ENCODE results near the gene JAK1. TPM values are rescaled to one million over a fixed set of nuclear protein-coding genes. Genes with fewer than 3 reads are reported as not detected.

Gene JAK1
- total and polyA plus RNA-seq, 3 donors from 2014 or later = 100 to 142 (median 117) TPM

DNA sequence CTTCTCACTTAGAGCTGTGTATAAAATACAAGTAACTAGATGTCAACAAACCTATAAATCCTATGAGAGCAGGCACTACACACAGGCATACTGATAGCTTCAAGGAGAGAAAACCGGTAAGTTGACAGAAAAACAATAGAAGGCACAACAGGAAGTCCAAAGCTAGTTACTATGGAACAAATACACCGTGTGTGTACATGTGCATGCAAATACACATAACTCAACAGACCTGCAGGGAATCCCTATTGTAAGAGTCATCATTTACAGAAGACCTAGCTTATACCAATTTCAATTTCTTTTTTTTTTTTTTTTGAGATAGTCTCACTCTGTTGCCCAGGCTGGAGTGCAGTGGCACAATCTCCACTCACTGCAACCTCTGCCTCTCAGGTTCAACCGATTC, 26.3 kb downstream of the JAK1 start:
- DNase-seq = no peak
- Histone ChIP-seq H3K36me3 (ENCODE audit: low read depth, missing control alignments) (no peaks in the 10 kb centered on the region), H3K27me3 (no peaks in the 10 kb centered on the region), H3K4me1 (peaks cover 3% of the 10 kb centered on the region), H3K4me3 (no peak overlapping the region), H3K27ac (no peak overlapping the region), H3K9me3 (no peaks in the 10 kb centered on the region)
- WGBS, 2 donors = 68 to 78% methylated on average over 3 of the region's 3 CpGs
- intact Hi-C loops (cut with DNase I; ENCODE audit: low total_unique reads) = no loop called here
- TF ChIP-seq POLR2A (IDR thresholded peaks at IDR 0.05) = no peak
- TF ChIP-seq, protein P1, sequence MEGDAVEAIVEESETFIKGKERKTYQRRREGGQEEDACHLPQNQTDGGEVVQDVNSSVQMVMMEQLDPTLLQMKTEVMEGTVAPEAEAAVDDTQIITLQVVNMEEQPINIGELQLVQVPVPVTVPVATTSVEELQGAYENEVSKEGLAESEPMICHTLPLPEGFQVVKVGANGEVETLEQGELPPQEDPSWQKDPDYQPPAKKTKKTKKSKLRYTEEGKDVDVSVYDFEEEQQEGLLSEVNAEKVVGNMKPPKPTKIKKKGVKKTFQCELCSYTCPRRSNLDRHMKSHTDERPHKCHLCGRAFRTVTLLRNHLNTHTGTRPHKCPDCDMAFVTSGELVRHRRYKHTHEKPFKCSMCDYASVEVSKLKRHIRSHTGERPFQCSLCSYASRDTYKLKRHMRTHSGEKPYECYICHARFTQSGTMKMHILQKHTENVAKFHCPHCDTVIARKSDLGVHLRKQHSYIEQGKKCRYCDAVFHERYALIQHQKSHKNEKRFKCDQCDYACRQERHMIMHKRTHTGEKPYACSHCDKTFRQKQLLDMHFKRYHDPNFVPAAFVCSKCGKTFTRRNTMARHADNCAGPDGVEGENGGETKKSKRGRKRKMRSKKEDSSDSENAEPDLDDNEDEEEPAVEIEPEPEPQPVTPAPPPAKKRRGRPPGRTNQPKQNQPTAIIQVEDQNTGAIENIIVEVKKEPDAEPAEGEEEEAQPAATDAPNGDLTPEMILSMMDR (IDR thresholded peaks at IDR 0.05) = no peak

DNA sequence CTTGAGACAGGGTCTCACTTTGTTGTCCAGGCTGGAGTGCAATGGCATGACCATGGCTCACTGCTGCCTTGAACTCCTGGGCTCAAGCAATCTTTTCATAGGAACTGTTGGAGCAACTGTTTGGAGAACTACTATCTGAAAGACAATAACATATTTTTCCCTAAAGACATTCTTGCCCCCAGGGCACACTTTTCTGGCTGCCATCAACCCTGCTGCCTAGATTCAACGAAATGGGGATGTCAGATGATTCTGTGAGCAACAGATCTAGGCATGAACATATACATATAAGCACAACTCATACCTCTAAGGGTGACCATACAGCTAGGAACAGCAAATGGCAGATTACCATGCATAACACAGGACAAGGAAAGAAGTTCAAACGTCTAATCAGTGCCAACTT, 27.4 kb downstream of the JAK1 start:
- no peak for DNase-seq
- no peak overlapping the region for H3K4me3 ChIP-seq
- H3K36me3 ChIP-seq (ENCODE audit: low read depth, missing control alignments) = no peaks in the 10 kb centered on the region
- TF ChIP-seq, protein P1 (IDR thresholded peaks at IDR 0.05) = no peak
- TF ChIP-seq POLR2A (IDR thresholded peaks at IDR 0.05) = no peak
- no peaks in the 10 kb centered on the region for H3K9me3 ChIP-seq
- WGBS, 2 donors = 72 to 86% methylated on average over 2 of the region's 2 CpGs
- H3K27ac ChIP-seq = no peak overlapping the region
- H3K4me1 ChIP-seq = peaks cover 8% of the 10 kb centered on the region
- intact Hi-C loops (cut with DNase I; ENCODE audit: low total_unique reads) = no loop called here
- no peaks in the 10 kb centered on the region for H3K27me3 ChIP-seq

DNA sequence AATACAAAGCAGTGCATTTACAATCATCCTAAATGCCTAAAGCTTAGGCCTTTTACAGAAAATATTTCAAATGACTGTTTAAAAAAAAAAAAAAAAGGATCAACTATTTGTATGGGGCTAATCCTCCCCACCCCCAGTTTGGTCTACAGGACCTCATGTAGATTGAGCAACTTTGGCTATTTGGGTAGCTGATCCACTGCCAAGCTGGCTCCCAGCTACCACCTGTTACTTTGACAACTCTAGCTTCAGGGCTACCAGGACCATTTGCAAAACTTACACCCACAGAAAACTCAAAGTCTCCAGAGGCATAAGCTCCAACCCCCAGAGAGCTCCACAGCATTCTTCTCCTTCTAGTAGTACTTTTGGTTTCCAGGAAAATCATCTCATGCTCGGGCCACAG, 29.4 kb downstream of the JAK1 start:
- H3K27ac ChIP-seq = no peak overlapping the region
- TF ChIP-seq, protein P1 (IDR thresholded peaks at IDR 0.05) = no peak
- TF ChIP-seq POLR2A (IDR thresholded peaks at IDR 0.05) = no peak
- H3K9me3 ChIP-seq = no peaks in the 10 kb centered on the region
- H3K4me3 ChIP-seq = no peak overlapping the region
- no peaks in the 10 kb centered on the region for H3K36me3 ChIP-seq (ENCODE audit: low read depth, missing control alignments)
- intact Hi-C loops (cut with DNase I; ENCODE audit: low total_unique reads) = no loop called here
- 75 to 94% methylated on average over 1 of the region's 1 CpG for WGBS, 2 donors
- peaks cover 7% of the 10 kb centered on the region for H3K4me1 ChIP-seq
- no peak for DNase-seq
- no peaks in the 10 kb centered on the region for H3K27me3 ChIP-seq

DNA sequence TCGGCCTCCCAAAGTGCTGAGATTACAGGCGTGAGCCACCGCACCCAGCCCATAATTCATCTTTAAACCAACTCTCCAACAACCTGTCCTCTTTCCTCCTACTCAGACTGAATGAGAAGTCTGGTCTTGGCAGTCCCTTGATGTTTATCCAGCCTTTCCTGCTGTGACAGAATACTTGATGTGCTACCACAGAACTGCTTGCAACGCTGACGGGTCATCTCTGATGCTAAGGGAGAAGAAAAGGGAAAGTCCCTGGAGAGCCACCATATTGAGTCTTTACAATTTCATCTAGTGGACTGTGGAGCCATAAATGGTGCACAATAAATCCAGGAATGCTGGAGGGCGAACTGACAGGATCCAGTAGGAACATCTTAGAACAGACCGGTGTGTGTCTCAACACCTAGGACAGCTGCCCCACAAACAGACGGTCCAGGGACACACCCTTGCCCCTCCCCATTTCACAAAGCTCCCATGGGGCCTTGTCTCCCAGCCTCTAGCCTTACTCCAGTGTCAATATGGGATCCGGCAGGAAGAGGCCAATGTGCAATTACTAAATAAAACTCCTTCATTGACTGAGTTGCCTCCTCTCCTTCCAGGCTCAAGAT, 30.7 kb downstream of the JAK1 start:
- H3K4me1 ChIP-seq = peaks cover 11% of the 10 kb centered on the region
- no peak overlapping the region for H3K4me3 ChIP-seq
- intact Hi-C loops (cut with DNase I; ENCODE audit: low total_unique reads) = no loop called here
- H3K27me3 ChIP-seq = no peaks in the 10 kb centered on the region
- H3K27ac ChIP-seq = no peak overlapping the region
- 82 to 91% methylated on average over 9 of the region's 9 CpGs for WGBS, 2 donors
- no peaks in the 10 kb centered on the region for H3K9me3 ChIP-seq
- no peaks in the 10 kb centered on the region for H3K36me3 ChIP-seq (ENCODE audit: low read depth, missing control alignments)
- DNase-seq = no peak
- TF ChIP-seq, protein P1 (IDR thresholded peaks at IDR 0.05) = no peak
- no peak for TF ChIP-seq POLR2A (IDR thresholded peaks at IDR 0.05)

DNA sequence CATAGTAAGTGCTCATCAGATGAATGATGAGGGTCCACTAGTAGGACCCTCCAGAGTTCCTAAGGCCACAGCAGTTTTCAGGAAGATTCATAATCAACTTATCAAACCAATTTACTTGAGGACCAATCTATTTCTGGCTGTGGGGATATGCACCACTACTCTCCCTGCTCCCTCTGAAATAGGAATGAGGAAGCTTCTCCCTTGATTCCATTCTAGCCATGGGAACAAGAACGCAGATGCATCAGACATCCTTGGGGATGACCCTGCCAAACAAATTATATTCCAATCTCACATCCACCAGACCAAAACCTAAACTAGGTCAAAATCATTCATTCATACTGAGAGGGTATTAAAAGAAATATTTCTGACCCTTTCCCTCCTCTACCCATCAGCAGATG, 31.5 kb downstream of the JAK1 start:
- WGBS, 2 donors = 77 to 96% methylated on average over 1 of the region's 1 CpG
- intact Hi-C loops (cut with DNase I; ENCODE audit: low total_unique reads) = no loop called here

More for the DNA sequence above, 31.5 kb downstream of the JAK1 start:
- TF ChIP-seq, protein P1 (IDR thresholded peaks at IDR 0.05) = no peak
- TF ChIP-seq POLR2A (IDR thresholded peaks at IDR 0.05) = no peak
- H3K27ac ChIP-seq = peak overlapping the region in 1 of 2 donors; percentile 60
- no peaks in the 10 kb centered on the region for H3K36me3 ChIP-seq (ENCODE audit: low read depth, missing control alignments)
- H3K9me3 ChIP-seq = no peaks in the 10 kb centered on the region
- no peaks in the 10 kb centered on the region for H3K27me3 ChIP-seq
- peaks cover 11% of the 10 kb centered on the region for H3K4me1 ChIP-seq
- no peak for DNase-seq
- H3K4me3 ChIP-seq = no peak overlapping the region
